ENCODE data around the gene PSEN2.

DNA sequence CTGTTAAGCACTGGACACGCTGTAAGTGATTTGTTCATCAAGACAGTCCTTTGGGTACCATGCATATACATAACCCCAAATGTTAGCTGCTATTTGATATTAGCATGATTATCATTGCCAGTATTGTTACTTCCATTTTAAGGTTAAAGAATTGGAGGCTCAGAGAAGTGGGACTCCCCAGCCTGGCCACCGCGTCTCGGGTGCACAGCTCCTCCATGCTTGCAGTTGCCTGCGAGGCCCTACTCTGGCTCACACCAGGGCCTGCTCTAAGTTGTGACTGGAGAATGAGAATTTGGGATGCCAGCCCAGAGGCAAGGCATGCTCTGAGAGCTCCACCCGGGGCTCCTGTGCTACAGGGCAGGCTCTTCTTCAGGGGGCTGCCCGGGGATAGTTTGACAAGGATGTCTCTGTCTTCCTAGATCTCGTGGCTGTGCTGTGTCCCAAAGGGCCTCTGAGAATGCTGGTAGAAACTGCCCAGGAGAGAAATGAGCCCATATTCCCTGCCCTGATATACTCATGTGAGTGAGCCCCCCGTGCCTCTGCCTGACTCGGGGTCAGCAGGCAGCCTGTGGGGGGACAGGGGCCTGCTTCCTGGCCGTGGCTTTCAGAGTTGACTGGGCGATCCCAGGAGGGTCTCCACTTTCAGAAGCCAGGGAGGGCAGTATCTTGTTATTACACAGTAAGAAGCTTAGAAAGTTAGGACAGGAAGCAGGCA is 19.4 kb downstream of the PSEN2 start:
- TF ChIP-seq HDAC6 (IDR thresholded peaks at IDR 0.05; ENCODE audit: low read depth, low read length) (no peak), ZBTB17 (CRISPR knock-in tag; IDR thresholded peaks at IDR 0.05) (no peak), CBX1 (IDR thresholded peaks at IDR 0.05; ENCODE audit: low read depth) (no peak), FOXM1 (IDR thresholded peaks at IDR 0.05; ENCODE audit: low read depth) (no peak), FOXM1 (CRISPR knock-in tag; IDR thresholded peaks at IDR 0.05; ENCODE audit: low read depth) (no peak), TCFL5 (CRISPR knock-in tag; conservative IDR thresholded peaks at IDR 0.05) (no peak), YY1 (IDR thresholded peaks at IDR 0.05; ENCODE audit: borderline replicate concordance in 1 of 3, control insufficient read depth in 1 of 3, extremely low read depth in 1 of 3, insufficient read depth in 3 of 3, insufficient read length in 1 of 3, insufficient replicate concordance in 2 of 3, low read depth in 1 of 3, low read length in 2 of 3) (no peak), ETV6 (IDR thresholded peaks at IDR 0.05; ENCODE audit: borderline replicate concordance in 1 of 2, low read depth in 2 of 2, low read length in 1 of 2) (no peak), ETV6 (CRISPR knock-in tag; IDR thresholded peaks at IDR 0.05; ENCODE audit: borderline replicate concordance) (no peak), GATAD2B (IDR thresholded peaks at IDR 0.05; ENCODE audit: borderline replicate concordance) (no peak), ZNF707 (CRISPR knock-in tag; conservative IDR thresholded peaks at IDR 0.05) (no peak)
- TF ChIP-seq, protein P1, sequence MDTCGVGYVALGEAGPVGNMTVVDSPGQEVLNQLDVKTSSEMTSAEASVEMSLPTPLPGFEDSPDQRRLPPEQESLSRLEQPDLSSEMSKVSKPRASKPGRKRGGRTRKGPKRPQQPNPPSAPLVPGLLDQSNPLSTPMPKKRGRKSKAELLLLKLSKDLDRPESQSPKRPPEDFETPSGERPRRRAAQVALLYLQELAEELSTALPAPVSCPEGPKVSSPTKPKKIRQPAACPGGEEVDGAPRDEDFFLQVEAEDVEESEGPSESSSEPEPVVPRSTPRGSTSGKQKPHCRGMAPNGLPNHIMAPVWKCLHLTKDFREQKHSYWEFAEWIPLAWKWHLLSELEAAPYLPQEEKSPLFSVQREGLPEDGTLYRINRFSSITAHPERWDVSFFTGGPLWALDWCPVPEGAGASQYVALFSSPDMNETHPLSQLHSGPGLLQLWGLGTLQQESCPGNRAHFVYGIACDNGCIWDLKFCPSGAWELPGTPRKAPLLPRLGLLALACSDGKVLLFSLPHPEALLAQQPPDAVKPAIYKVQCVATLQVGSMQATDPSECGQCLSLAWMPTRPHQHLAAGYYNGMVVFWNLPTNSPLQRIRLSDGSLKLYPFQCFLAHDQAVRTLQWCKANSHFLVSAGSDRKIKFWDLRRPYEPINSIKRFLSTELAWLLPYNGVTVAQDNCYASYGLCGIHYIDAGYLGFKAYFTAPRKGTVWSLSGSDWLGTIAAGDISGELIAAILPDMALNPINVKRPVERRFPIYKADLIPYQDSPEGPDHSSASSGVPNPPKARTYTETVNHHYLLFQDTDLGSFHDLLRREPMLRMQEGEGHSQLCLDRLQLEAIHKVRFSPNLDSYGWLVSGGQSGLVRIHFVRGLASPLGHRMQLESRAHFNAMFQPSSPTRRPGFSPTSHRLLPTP (IDR thresholded peaks at IDR 0.05; ENCODE audit: borderline replicate concordance, extremely low read depth, insufficient read length) = no peak
- TF ChIP-seq, protein P2, sequence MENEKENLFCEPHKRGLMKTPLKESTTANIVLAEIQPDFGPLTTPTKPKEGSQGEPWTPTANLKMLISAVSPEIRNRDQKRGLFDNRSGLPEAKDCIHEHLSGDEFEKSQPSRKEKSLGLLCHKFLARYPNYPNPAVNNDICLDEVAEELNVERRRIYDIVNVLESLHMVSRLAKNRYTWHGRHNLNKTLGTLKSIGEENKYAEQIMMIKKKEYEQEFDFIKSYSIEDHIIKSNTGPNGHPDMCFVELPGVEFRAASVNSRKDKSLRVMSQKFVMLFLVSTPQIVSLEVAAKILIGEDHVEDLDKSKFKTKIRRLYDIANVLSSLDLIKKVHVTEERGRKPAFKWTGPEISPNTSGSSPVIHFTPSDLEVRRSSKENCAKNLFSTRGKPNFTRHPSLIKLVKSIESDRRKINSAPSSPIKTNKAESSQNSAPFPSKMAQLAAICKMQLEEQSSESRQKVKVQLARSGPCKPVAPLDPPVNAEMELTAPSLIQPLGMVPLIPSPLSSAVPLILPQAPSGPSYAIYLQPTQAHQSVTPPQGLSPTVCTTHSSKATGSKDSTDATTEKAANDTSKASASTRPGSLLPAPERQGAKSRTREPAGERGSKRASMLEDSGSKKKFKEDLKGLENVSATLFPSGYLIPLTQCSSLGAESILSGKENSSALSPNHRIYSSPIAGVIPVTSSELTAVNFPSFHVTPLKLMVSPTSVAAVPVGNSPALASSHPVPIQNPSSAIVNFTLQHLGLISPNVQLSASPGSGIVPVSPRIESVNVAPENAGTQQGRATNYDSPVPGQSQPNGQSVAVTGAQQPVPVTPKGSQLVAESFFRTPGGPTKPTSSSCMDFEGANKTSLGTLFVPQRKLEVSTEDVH (IDR thresholded peaks at IDR 0.05; ENCODE audit: low read depth, partially characterized antibody) = no peak
